Measurements from ENCODE around the gene DBF4B.

DNA sequence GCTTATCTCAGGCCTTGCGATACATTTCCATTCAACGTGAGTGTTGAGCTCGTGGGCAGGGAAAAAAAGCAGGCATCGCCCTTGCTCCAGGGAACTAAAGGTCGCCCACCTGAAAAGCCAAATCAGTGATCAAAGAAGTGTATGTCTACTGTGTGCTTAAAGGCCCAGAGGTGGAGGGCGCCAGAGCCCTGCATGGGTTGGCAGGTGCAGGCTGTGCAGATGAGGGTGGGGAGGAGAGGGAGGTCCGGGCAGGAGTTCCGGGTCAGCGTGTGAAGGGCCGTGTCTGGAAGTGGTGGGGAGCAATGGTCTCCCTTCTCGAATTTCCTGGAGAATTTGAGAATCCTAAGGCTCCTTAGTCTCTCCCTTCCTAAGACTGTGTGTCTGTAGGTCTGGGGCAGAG lies 57.5 kb downstream of the DBF4B start:
- TF ChIP-seq SP1 (IDR thresholded peaks at IDR 0.05) (no peak), NFRKB (IDR thresholded peaks at IDR 0.05) (no peak), FOXM1 (IDR thresholded peaks at IDR 0.05; ENCODE audit: borderline replicate concordance) (no peak), ELF4 (IDR thresholded peaks at IDR 0.05) (no peak), BHLHE40 (IDR thresholded peaks at IDR 0.05; ENCODE audit: borderline replicate concordance) (no peak), LEF1 (IDR thresholded peaks at IDR 0.05; ENCODE audit: borderline replicate concordance) (no peak), FOXK2 (IDR thresholded peaks at IDR 0.05) (no peak), SUZ12 (IDR thresholded peaks at IDR 0.05) (no peak), FOXA1 (IDR thresholded peaks at IDR 0.05) (no peak), CTBP1 (IDR thresholded peaks at IDR 0.05; ENCODE audit: borderline replicate concordance) (no peak), TARDBP (IDR thresholded peaks at IDR 0.05) (no peak), HDGF (IDR thresholded peaks at IDR 0.05; ENCODE audit: borderline replicate concordance) (no peak)
- TF ChIP-seq, protein P1, sequence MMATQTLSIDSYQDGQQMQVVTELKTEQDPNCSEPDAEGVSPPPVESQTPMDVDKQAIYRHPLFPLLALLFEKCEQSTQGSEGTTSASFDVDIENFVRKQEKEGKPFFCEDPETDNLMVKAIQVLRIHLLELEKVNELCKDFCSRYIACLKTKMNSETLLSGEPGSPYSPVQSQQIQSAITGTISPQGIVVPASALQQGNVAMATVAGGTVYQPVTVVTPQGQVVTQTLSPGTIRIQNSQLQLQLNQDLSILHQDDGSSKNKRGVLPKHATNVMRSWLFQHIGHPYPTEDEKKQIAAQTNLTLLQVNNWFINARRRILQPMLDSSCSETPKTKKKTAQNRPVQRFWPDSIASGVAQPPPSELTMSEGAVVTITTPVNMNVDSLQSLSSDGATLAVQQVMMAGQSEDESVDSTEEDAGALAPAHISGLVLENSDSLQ (IDR thresholded peaks at IDR 0.05): no peak

All from HEK293T (cell line).